Body of pancreas (tissue), 4 donors: ENCODE results near the gene DPH1. TPM values are rescaled to one million over a fixed set of nuclear protein-coding genes. Genes with fewer than 3 reads are reported as not detected.

Experiments
- ATAC-seq: fragments of 150-250 bp; one replicate; pipeline ENCODE4 v1.9.1; 2016
- DNase-seq, 4 donors: peaks; one replicate each; pipeline ENCODE4 v3.0.0-alpha.2; 2019
- H3K27ac ChIP-seq, 4 donors: fragments of 200-600 bp; sonication (generic); 1 replicate in 3 of 4; 2 replicates in 1 of 4; pipeline versions ENCODE4 v1.5.1 to v1.6.1; 2016 to 2019; ENCODE audit warnings: mild to moderate bottlenecking in 1 of 4, mixed read lengths in 1 of 4, moderate library complexity in 1 of 4
- H3K27me3 ChIP-seq, 2 donors: fragments of 200-600 bp; sonication (generic); one replicate each; pipeline ENCODE4 v1.6.0; 2016; ENCODE audit warnings: mild to moderate bottlenecking in 1 of 2
- H3K36me3 ChIP-seq, 2 donors: fragments of 200-600 bp; sonication (generic); replicated peaks in 1 of 2; 2 replicates each; pipeline ENCODE4 v1.5.1; 2016; ENCODE audit warnings: low read depth in 2 of 2; ENCODE audit not compliant: insufficient read depth in 1 of 2
- H3K4me1 ChIP-seq: fragments of 200-600 bp; sonication (generic); one replicate; pipeline ENCODE4 v1.6.0; 2016
- H3K4me3 ChIP-seq, 2 donors: fragments of 200-600 bp; sonication (generic); 1 replicate in 1 of 2; 2 replicates in 1 of 2; pipeline ENCODE4 v1.5.1; 2016 to 2019
- H3K9me3 ChIP-seq, 3 donors: fragments of 200-600 bp; sonication (generic); 1 replicate in 2 of 3; 2 replicates in 1 of 3; pipeline ENCODE4 v1.5.1; 2016
- CTCF ChIP-seq, 7 experiments: fragments of 450-650 bp in 4 of 7; fragments of 200-600 bp in 3 of 7; sonication (generic) in 3 of 7; IDR thresholded peaks; one replicate each; pipeline ENCODE4 v1.5.1; 2016 to 2019; ENCODE audit warnings: antibody characterized with exemption in 7 of 7
- POLR2A ChIP-seq, 3 donors: fragments of 450-650 bp; IDR thresholded peaks; one replicate each; pipeline ENCODE4 v1.6.1; 2016; ENCODE audit warnings: antibody characterized with exemption in 3 of 3, mild to moderate bottlenecking in 2 of 3
- WGBS, 2 donors: methylation state at CpG; one replicate each; pipeline ENCODE4 v1.1.5; 2017; 5-methylcytosine and 5-hydroxymethylcytosine counted together
- intact Hi-C: fragments of 100-400 bp; cut with DNase I; formaldehyde crosslinking; loops from one replicate; pipeline ENCODE4 v1.15.1; 2023
- total RNA-seq, 2 donors: library from RNA; depleted of rRNA; stranded (reverse); fragments of >200 nt; gene quantifications; one replicate each; pipeline ENCODE4 v1.1.0, GENCODE V29; 2016

Gene DPH1
- total RNA-seq, 2 donors from 2014 or later = 34.8 to 77.8 TPM

GRCh38 chr17:1999557-2000251 is 30.2 kb upstream of the DPH1 start:
- Histone ChIP-seq H3K27me3 (no peaks in the 10 kb centered on the region), H3K36me3 (no peaks in the 10 kb centered on the region), H3K27ac (peak overlapping the region; percentile 81 to 94 (median 92)), H3K4me3 (no peak overlapping the region), H3K9me3 (no peaks in the 10 kb centered on the region), H3K4me1 (peaks cover 68% of the 10 kb centered on the region)
- TF ChIP-seq POLR2A (IDR thresholded peaks at IDR 0.05) (peak in 2 of 3 donors; percentile 41 to 44), CTCF (IDR thresholded peaks at IDR 0.05) (no peak)
- WGBS, 2 donors = 13 to 16% methylated on average over 9 to 13 of the region's 13 CpGs
- DNase-seq = peak; percentile 80 to 91 (median 90)
- intact Hi-C loops = no loop called here
- peak; percentile 63 for ATAC-seq

- TF ChIP-seq CTCF (IDR thresholded peaks at IDR 0.05) (peak in 2 of 7 experiments; percentile 18 to 28), POLR2A (IDR thresholded peaks at IDR 0.05) (peak in 2 of 3 donors; percentile 14 to 22)
- no peak overlapping the region for H3K4me3 ChIP-seq
- H3K27me3 ChIP-seq = no peaks in the 10 kb centered on the region
- no peaks in the 10 kb centered on the region for H3K9me3 ChIP-seq
- peak in 3 of 4 donors; percentile 43 to 57 (median 53) for DNase-seq
- peaks cover 41% of the 10 kb centered on the region for H3K4me1 ChIP-seq
- intact Hi-C loops = no loop called here
- WGBS, 2 donors = 68 to 72% methylated on average over 10 to 15 of the region's 16 CpGs
- peak; percentile 15 for ATAC-seq
- H3K36me3 ChIP-seq = no peaks in the 10 kb centered on the region
- H3K27ac ChIP-seq = peak overlapping the region; percentile 39 to 87 (median 83)
These were observed 27.1 kb upstream of the DPH1 start for GRCh38 chr17:2002767-2003329.

GRCh38 chr17:2003525-2003924 is 26.4 kb upstream of the DPH1 start:
- WGBS, 2 donors = 92 to 97% methylated on average over 13 of the region's 13 CpGs
- Histone ChIP-seq H3K27ac (peak overlapping the region in 3 of 4 donors; percentile 80 to 87 (median 86)), H3K4me3 (no peak overlapping the region), H3K4me1 (peaks cover 36% of the 10 kb centered on the region), H3K36me3 (no peaks in the 10 kb centered on the region), H3K27me3 (no peaks in the 10 kb centered on the region), H3K9me3 (no peaks in the 10 kb centered on the region)
- intact Hi-C loops = no loop called here
- ATAC-seq (no peak), DNase-seq (no peak)
- TF ChIP-seq POLR2A (IDR thresholded peaks at IDR 0.05) (no peak), CTCF (IDR thresholded peaks at IDR 0.05) (no peak)

- DNase-seq = no peak
- WGBS, 2 donors = 66 to 67% methylated on average over 11 to 12 of the region's 12 CpGs
- peak overlapping the region in 3 of 4 donors; percentile 21 to 45 (median 38) for H3K27ac ChIP-seq
- no peak for TF ChIP-seq CTCF (IDR thresholded peaks at IDR 0.05)
- TF ChIP-seq POLR2A (IDR thresholded peaks at IDR 0.05) = no peak
- no peaks in the 10 kb centered on the region for H3K36me3 ChIP-seq
- intact Hi-C loops = no loop called here
- no peak for ATAC-seq
- H3K9me3 ChIP-seq = no peaks in the 10 kb centered on the region
- peaks cover 26% of the 10 kb centered on the region for H3K4me1 ChIP-seq
- H3K27me3 ChIP-seq = no peaks in the 10 kb centered on the region
- no peak overlapping the region for H3K4me3 ChIP-seq
These were observed 25.5 kb upstream of the DPH1 start for GRCh38 chr17:2004435-2004952.
